ENCODE results near the gene AIG1. TPM values are rescaled to one million over a fixed set of nuclear protein-coding genes. Genes with fewer than 3 reads are reported as not detected.

AIG1 gene
- total RNA-seq, 3 donors from 2014 or later (not counting 1 experiment from before 2014, with no cell fraction given) = 5.6 to 8.9 (median 6.2) TPM

DNA sequence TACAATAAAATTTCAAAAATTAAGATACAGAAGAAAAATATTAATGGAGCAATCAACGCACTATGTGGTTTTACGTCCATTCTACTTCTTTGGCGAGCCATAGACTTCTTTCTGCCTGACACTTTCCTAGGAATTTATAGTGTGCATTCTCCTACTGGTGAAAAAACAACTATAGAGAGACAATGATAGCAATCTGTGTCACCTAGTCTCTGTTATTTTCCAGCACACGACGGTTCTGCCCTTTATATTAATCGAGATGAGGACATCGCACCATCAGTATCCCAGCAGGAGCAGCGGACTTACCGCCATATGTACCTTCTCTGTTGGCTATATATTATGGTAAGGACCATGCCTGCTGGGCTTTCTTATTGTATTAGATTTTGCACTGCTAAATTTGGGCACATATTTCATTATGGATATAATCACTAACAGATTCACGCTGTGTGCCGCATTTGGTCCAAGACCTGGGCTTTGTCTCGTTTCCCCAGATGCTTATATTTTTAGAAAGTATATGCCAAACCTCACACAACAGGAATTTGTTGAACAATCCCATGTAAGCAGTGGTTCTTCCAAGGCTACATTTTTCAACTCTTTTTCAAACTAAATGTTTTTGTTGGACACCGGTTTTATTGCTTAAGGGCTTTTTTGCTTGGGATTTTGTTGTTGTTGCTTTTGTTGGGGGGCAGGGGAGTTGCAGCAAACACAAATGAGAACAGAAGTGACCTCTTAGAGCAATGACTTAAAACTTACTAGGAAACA is 223.4 kb downstream of the AIG1 start:
- Histone ChIP-seq H3K27ac (ENCODE audit: low read length) (no peak overlapping the region), H3K36me3 (ENCODE audit: control insufficient read depth, insufficient read depth, low read length) (no peaks in the 10 kb centered on the region), H3K4me3 (ENCODE audit: low read length) (no peak overlapping the region), H3K9me3 (ENCODE audit: control insufficient read depth, insufficient read depth, low read length) (no peaks in the 10 kb centered on the region), H3K27me3 (ENCODE audit: control insufficient read depth, insufficient read depth, low read length) (no peaks in the 10 kb centered on the region), H3K4me1 (ENCODE audit: control insufficient read depth, insufficient read depth, low read length) (no peaks in the 10 kb centered on the region)
- H3K27me3 Mint-ChIP-seq (ENCODE audit: low read depth in 2 of 2) = peaks cover 0 to 6% of the 10 kb centered on the region in 2 donors
- WGBS (ENCODE audit: insufficient coverage) = 97% methylated on average over 12 of the region's 13 CpGs
- no peaks in the 10 kb centered on the region for H3K9me3 Mint-ChIP-seq
- no peaks in the 10 kb centered on the region for H3K4me1 Mint-ChIP-seq
- no peak overlapping the region for H3K4me3 Mint-ChIP-seq
- intact Hi-C loops (cut with micrococcal nuclease) = no loop called here
- H3K27ac Mint-ChIP-seq = no peak overlapping the region
- ATAC-seq = no peak
- DNase-seq = no peak
- TF ChIP-seq, protein P1, sequence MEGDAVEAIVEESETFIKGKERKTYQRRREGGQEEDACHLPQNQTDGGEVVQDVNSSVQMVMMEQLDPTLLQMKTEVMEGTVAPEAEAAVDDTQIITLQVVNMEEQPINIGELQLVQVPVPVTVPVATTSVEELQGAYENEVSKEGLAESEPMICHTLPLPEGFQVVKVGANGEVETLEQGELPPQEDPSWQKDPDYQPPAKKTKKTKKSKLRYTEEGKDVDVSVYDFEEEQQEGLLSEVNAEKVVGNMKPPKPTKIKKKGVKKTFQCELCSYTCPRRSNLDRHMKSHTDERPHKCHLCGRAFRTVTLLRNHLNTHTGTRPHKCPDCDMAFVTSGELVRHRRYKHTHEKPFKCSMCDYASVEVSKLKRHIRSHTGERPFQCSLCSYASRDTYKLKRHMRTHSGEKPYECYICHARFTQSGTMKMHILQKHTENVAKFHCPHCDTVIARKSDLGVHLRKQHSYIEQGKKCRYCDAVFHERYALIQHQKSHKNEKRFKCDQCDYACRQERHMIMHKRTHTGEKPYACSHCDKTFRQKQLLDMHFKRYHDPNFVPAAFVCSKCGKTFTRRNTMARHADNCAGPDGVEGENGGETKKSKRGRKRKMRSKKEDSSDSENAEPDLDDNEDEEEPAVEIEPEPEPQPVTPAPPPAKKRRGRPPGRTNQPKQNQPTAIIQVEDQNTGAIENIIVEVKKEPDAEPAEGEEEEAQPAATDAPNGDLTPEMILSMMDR (IDR thresholded peaks at IDR 0.05) = no peak
- no peaks in the 10 kb centered on the region for H3K36me3 Mint-ChIP-seq

DNA sequence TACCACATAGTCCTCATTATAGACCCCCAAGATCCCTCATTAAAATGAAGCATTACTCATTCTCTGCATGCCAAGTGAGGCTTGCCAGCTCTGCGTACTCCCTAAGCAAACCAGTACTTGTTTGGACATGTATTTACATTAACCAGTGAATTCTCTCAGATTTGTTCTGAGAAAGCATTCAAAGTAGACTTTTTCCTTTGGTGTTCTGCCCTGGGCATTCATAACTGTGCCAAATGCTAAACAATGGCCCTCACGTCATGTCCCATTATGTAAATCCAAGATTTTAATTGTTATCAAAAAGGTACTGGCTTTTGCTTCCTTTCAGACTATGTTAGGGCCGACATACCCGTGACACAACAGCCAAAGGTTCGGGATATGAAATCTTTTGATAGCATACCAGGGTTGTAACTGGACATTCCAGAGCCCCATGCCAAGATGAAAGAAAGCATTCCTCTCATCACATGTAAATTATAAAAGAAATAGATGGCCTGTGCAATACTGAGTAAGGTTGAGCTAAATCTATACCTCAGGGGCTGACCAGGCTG is 225.6 kb downstream of the AIG1 start:
- no peaks in the 10 kb centered on the region for H3K9me3 Mint-ChIP-seq
- no peaks in the 10 kb centered on the region for H3K4me1 Mint-ChIP-seq
- H3K4me3 Mint-ChIP-seq = no peak overlapping the region
- no peak overlapping the region for H3K27ac Mint-ChIP-seq
- ATAC-seq (no peak), DNase-seq (no peak)
- H3K4me3 ChIP-seq (ENCODE audit: low read length) = no peak overlapping the region
- no peaks in the 10 kb centered on the region for H3K27me3 Mint-ChIP-seq (ENCODE audit: low read depth in 2 of 2)
- no peak overlapping the region for H3K27ac ChIP-seq (ENCODE audit: low read length)
- no peaks in the 10 kb centered on the region for H3K9me3 ChIP-seq (ENCODE audit: control insufficient read depth, insufficient read depth, low read length)
- no peaks in the 10 kb centered on the region for H3K36me3 ChIP-seq (ENCODE audit: control insufficient read depth, insufficient read depth, low read length)
- intact Hi-C loops (cut with micrococcal nuclease) = no loop called here
- H3K4me1 ChIP-seq (ENCODE audit: control insufficient read depth, insufficient read depth, low read length) = no peaks in the 10 kb centered on the region
- no peaks in the 10 kb centered on the region for H3K36me3 Mint-ChIP-seq
- 98% methylated on average over 5 of the region's 5 CpGs for WGBS (ENCODE audit: insufficient coverage)
- TF ChIP-seq, protein P1 (IDR thresholded peaks at IDR 0.05) = no peak
- no peaks in the 10 kb centered on the region for H3K27me3 ChIP-seq (ENCODE audit: control insufficient read depth, insufficient read depth, low read length)

DNA sequence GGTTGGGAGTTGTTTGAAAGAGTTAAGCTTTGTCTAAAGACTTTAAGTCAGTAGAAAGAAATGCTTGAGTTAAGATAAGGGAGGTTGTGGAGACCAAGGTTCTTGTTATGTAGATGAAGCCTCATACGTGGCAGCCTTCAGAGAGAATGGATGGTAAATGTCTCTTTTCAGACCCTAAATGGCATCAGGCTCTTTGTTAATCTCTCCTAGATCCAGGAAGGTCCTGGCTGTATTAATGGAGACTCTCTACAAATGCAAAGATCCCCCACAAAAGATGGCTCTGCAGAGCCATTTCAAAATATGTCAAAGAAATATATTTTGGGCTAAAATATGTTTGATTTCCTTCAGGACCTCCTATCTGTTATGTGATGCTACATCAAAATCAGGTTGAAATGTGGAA is 228.2 kb downstream of the AIG1 start:
- Histone ChIP-seq H3K36me3 (ENCODE audit: control insufficient read depth, insufficient read depth, low read length) (no peaks in the 10 kb centered on the region), H3K9me3 (ENCODE audit: control insufficient read depth, insufficient read depth, low read length) (no peaks in the 10 kb centered on the region), H3K27me3 (ENCODE audit: control insufficient read depth, insufficient read depth, low read length) (no peaks in the 10 kb centered on the region), H3K4me3 (ENCODE audit: low read length) (no peak overlapping the region), H3K4me1 (ENCODE audit: control insufficient read depth, insufficient read depth, low read length) (no peaks in the 10 kb centered on the region), H3K27ac (ENCODE audit: low read length) (no peak overlapping the region)
- 89% methylated on average over 1 of the region's 1 CpG for WGBS (ENCODE audit: insufficient coverage)
- Mint-ChIP-seq H3K27me3 (ENCODE audit: low read depth in 2 of 2) (no peaks in the 10 kb centered on the region), H3K4me3 (no peak overlapping the region), H3K36me3 (no peaks in the 10 kb centered on the region), H3K27ac (no peak overlapping the region), H3K4me1 (no peaks in the 10 kb centered on the region), H3K9me3 (no peaks in the 10 kb centered on the region)
- ATAC-seq = no peak
- no peak for DNase-seq
- TF ChIP-seq, protein P1 (IDR thresholded peaks at IDR 0.05) = no peak
- intact Hi-C loops (cut with micrococcal nuclease) = no loop called here
